Stimulated activated CD8-positive, alpha-beta memory T cell treated with anti-CD3 and anti-CD28 coated beads, Interleukin-12 subunit alpha, Interleukin-12 subunit beta, amount 100 ng/mL, for 24 hours (primary cell): ENCODE results near the gene KLHDC4.

Experiments
- DNase-seq: peaks from one replicate; pipeline ENCODE4 v3.0.0-alpha.2; 2020; ENCODE audit errors: extremely low read depth

The KLHDC4 gene

GRCh38 chr16:87698676-87699199 lies 67.0 kb downstream of the KLHDC4 start:
- no peak for DNase-seq

DNA sequence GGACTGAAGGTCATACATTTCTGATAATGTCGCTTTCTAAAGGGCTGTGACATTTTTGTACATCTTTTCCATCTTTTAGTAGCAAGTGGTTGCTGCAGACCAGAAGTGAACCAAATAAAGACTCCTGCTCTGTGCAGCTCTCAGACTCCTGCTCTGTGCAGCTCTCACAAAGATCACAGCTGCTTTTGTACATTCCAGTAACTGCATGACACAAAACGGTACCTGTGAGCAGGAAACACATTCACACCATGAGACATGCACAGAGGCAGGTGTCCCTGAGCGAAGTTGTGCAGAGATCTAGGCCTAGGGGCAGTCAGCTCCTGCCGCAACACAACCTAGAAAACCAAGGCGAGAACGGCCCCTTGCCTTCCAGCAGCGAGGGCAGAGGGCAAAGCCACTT lies 67.5 kb downstream of the KLHDC4 start:
- no peak for DNase-seq

DNA sequence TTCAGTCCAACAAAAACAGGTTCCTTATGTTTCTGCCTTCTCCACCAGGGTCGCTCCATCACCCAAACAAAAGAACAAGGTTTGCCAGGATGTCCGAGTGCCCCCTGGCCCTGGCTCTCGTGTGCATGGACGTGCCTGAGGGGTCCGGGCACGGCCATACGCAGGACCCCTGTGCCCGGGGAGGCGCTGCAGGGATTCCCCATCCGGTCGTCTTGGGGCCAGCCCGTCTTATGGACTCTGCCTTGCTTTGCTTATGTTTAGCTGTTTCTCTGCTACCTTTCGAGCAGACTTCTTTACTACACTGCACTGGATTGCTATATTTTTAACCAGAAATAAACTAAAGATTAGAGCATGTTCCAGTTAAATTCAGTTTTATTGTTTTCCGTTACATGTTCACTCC lies 68.0 kb downstream of the KLHDC4 start:
- DNase-seq, result no peak

- no peak for DNase-seq
Observed at GRCh38 chr16:87697256-87697655, 68.5 kb downstream of the KLHDC4 start.

DNA sequence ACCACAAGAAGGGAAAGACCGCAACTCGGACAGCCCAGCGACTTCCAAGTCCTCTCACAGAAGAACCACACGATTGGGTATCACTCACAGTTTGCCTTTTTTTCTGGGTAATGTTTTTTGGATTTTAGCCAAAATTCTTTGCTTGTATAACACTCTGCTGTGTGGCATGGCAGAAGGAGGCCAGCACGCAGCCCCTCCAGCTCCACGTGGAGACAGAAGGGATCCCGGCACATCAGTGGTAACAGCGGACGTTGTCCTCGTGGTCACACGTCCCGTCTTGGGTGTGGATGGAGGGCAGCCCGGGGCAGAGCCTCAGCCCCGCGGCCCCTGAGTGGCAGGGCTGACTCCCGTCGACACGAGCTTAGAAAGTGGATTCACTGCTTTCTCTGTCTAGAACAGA lies 69.1 kb downstream of the KLHDC4 start:
- no peak for DNase-seq

DNA sequence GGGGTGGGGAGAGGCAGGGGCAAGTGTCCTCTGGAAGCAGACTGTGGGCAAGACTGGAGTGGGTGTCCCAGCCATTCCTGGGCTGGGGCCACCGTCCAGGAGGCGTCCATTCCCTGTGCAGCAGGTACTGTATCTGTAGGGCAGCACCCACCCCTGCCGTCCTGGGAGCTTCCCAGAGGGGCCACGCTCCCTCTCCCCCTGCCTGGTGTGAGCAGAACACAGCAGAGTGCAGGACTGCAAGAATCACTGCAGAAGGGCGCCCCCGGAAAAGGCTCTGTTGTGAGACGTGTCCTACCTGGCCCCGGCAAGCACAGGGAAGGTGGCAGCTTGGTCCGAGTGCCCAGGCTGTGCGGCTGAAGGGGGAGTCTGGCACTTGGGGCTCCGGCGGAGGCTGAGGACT lies 70.3 kb downstream of the KLHDC4 start:
- DNase-seq, result no peak

DNA sequence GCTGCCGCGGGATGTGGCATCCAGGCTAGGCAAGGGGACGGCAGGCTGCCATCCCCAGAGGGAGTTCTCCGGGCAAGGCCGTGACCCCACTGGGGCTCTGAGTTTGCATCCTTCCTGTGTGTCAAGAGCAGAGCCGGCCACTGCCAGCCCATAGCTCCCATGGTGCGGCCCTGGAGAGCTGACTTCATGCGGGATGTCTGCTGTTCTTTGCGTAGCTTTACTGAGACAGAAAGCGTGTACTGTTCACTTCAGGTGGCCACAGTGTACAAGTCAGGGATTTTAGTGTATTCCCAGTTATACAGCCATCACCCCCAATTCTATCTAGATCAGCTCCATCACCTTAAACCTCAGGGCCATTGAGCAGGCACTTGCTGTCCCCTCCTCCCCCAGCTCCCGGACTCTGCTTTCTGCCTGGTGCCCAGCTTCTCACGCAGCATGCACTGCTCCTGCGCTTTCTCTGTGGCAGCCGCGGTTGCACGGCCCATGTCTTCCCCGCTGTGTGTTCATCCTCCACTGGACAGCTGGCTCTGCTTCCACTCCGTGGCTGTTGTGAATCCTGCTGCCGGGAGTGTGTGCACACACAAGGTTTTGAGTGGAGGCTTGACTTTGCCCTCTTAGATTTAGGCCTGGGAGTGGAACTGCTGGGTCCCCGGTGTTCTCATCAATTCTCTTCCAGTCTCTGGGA lies 71.2 kb downstream of the KLHDC4 start:
- no peak for DNase-seq

- DNase-seq, result no peak
Observed at GRCh38 chr16:87693827-87694226, 72.0 kb downstream of the KLHDC4 start.

DNA sequence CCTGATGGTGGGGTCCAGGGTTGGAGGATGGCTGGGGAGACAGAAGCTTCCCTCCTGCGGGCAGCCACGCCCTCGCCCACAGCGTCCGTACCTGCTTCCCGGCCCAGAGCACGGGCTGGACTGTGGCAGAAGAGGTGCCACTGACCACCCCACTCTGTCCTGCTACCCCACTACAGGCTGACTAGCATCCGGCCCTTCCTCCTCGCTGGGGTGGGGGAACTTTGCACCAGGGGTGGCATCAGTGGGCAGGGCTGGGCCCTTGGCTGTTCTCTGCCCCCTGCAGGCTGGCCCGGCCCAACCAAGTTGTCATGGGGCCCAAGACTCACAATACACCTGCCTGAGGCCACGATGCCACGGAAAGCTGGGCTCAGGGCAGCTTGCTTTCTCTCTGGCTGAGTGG lies 73.0 kb downstream of the KLHDC4 start:
- no peak for DNase-seq

GRCh38 chr16:87692176-87692575 lies 73.6 kb downstream of the KLHDC4 start:
- no peak for DNase-seq

- no peak for DNase-seq
Observed at GRCh38 chr16:87691686-87692079, 74.1 kb downstream of the KLHDC4 start.

DNA sequence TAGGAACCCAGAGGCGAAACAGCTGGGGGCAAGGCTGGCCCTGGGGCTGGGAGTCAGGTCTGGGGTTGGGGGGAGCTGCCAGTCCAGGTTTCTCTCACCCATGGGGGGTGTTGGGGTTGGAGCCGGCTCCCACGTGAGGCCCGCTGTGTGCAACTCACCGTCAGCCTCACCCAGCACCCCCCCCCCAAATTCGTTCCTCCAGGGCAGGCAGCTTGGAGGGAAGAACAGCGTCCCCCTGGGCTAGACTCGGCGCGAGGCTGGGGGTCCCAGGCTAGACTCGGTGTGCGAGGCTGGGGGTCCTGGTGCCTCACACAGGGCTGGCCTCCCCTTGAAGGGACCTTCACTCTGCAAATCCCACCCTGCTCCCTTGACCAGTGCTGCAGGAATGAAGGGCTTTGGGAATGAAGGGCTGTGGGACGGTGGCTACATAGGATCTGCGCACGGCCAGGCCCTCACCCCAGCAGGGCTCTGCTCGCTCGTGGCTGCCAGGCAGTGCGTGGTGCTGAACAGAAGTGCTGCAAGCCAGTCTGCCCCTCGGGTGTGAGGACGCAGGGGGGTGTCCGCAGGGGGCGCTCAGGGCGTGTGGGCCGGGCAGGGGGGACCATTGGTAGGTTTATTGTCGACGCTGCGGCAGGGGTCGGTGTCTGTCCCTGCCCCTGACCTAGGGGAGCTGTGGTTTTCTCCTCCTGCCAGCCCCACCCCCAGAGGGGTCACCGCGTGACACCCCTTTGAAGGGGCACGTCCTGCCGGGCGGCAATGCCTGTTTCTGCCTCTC lies 74.7 kb downstream of the KLHDC4 start:
- DNase-seq, result no peak

DNA sequence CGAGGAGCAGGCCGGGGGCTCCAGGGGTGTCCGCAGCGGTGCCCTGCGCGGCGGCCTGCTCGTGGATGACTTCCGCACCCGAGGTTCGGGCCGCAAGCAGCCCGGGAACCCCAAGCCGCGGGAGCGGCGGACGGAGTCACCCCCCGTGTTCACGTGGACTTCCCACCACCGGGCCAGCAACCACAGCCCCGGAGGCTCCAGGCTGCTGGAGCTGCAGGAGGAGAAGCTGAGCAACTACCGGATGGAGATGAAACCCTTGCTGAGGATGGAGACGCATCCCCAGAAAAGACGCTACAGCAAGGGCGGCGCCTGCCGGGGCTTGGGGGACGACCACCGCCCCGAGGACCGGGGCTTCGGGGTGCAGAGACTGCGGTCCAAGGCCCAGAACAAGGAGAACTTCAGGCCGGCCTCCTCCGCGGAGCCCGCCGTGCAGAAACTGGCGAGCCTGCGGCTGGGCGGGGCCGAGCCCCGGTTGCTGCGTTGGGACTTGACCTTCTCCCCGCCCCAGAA lies 75.8 kb downstream of the KLHDC4 start:
- DNase-seq, result no peak

DNA sequence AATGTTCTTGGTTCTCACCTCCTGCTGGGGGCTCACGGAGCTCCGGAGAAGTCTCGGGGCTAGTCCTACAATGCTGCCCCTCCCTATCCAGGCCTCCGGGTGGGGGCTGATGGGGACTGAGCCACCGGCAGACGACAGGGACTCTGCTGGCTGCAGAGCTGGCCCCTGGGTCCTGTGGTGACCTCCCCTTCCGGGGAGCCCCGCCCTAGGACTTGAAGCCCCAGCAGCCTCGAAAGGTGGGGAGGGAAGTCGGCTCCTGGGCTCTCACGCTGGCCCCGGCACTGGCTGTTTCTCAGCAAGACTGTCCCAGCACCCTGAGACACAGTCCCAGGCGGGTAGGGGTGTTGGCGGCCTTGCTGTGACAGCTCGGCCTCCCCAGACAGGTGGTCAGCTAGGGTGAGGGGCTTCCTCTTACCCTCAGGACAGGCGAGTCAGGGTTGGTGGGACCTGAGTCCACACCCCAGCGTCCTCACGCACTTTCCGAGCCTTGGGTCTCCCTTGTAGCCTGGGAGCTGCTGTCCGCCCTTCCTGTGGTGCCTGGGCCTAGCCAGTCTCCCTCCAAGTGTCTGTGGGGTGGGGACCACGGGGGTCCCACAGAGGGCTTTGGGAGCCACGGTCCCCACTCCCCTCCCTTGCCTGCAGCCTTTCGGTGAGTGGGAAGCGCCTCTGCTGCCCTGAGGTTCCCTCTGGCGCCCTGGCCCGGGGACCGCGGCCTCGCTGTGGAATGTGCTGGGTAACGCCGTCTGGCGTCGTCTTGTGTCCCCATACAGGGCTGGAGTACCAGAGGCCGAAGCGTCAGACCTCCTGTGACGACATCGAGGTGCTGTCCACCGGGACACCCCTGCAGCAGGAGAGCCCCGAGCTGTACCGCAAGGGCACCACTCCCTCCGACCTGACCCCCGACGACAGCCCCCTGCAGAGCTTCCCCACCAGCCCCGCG lies 76.6 kb downstream of the KLHDC4 start:
- DNase-seq, result no peak

GRCh38 chr16:87687998-87688529 lies 77.7 kb downstream of the KLHDC4 start:
- DNase-seq, result no peak

DNA sequence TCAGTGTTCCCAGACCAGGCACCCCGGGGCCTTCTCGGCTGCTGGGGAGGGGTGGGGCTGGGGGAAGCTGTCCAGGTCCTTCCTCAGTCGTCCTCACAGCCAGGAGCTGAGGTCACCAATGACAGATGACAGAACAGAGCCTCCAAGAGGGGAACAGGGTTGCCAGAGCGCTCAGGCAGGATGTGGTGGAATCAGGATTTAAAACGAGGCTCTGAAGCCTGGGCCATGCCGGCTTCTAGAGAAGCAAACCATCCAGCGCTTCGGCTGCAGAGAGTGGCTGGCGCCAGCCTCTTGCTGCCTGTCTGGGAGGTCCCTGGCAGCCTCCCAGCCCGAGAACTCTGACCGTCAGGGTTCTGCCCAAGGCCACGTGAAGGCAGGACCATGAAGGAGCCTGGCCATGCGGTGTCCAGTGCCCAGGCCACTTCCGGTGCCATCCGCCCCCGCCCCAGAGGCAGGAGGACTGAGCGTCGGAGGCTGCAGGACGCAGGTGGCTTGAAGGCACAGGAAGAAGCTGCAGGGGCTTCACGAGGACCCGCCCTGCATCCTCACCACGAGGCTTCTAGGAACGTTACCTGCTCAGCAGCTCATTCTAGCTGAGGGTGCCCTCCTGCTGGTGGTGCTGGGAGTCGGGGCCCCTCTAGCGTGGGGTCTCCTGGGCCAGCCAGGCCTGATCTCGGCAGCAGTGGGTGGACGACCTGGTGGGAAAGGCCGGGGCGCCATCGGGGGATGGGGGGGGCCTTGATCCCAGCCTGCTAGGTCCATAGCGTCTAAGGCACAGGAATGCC lies 78.5 kb downstream of the KLHDC4 start:
- DNase-seq, result no peak

DNA sequence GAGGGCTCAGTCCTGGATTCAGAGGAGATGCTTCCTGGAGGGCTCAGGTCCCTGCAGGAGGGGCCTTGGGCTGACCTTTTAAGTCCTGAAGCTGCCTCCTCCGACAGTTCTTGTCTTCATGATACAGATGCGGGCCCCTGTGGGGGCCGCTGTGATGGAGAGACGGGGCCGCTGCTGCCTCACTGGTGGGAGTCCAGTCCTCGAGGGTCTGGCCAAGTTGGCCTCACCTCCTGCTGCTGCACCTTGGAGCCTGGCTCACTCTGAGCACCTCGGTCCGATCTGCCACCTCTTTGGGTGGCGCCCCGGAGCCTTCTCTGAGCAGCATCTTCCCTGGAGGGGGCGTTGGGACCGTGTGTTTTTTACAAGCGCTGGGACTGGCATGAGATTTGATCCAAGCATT lies 79.1 kb downstream of the KLHDC4 start:
- DNase-seq, result no peak

GRCh38 chr16:87685766-87686165 lies 80.0 kb downstream of the KLHDC4 start:
- no peak for DNase-seq

DNA sequence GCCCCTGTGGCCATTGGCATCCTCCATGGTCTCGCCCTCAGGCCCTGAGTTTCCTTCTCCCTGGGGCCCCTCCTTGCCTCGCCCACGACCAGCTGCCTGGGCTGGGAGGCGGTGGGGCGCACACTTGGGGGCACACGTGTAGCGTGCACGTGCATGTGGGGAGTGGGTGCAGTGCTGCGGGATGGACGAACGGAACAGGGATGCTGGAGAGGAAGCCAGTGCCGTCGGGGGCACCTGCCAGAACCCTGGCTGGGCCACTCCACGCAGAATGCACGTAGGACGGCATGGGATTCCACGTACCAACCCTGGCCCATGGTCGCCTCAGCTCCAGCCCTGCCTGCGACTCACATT lies 80.4 kb downstream of the KLHDC4 start:
- DNase-seq, result no peak

DNA sequence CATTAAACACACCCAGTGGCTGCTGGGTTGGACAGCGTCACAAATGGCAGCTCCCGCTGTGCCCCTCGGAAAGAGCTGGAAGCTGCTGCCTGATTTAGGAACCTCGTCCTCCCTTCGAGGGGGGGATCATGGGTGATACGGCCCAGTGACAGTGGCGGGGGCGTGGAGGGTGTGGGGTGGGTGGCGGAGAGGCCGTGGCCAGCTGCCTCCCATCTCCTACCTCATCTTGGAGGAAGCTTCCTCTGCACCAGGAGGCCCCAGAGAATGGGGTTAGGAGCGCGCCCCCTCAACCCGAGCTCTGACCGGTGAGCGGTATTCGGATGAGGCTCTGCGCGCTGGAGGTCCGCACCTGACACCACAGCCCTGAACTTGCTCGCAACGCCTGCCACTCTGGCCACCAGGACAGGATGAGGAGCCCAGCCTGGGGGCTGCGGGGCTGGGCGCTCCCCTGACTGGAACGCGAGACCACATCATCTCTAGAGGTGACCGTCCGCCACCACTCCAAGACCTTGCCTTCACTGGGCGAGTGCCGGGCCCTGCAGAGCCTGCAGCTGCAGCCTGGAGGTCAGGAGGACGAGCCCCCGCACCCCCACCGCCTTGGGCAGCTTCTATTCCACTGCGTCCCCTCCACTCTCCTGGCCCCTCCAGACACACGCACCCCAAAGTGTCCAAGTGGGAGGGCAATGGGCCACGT lies 80.9 kb downstream of the KLHDC4 start:
- DNase-seq, result no peak
